BE2C (cell line): ENCODE results near the gene SCGB1C2.

Experiments
- DNase-seq: peaks from one replicate; pipeline ENCODE4 v3.0.0-alpha.2; 2020
- H3K27me3 ChIP-seq: fragments of 250-450 bp; sonication (Bioruptor Pico); 2 replicates; pipeline ENCODE4 v1.5.1; 2020; ENCODE audit warnings: mild to moderate bottlenecking
- H3K36me3 ChIP-seq: fragments of 250-450 bp; sonication (Bioruptor Pico); 2 replicates; pipeline ENCODE4 v1.5.1; 2020; ENCODE audit warnings: mild to moderate bottlenecking
- H3K4me1 ChIP-seq: fragments of 250-450 bp; sonication (Bioruptor Pico); 2 replicates; pipeline ENCODE4 v1.5.1; 2020
- H3K4me3 ChIP-seq: 2 replicates; pipeline ENCODE4 v1.5.1; 2011; ENCODE audit warnings: low read depth, low read length
- H3K9me3 ChIP-seq: fragments of 250-450 bp; sonication (Bioruptor Pico); 2 replicates; pipeline ENCODE4 v1.5.1; 2020
- TF ChIP-seq, protein P1 (sequence below): IDR thresholded peaks from 2 replicates; pipeline ENCODE4 v1.5.1; 2012; ENCODE audit warnings: mild to moderate bottlenecking, low read depth, low read length

SCGB1C2 gene

GRCh38 chr17:170130-170670 is 32.8 kb downstream of the SCGB1C2 start:
- Histone ChIP-seq H3K27me3 (no peaks in the 10 kb centered on the region), H3K4me1 (no peaks in the 10 kb centered on the region), H3K9me3 (no peaks in the 10 kb centered on the region), H3K4me3 (no peak overlapping the region), H3K36me3 (no peaks in the 10 kb centered on the region)
- TF ChIP-seq, protein P1, sequence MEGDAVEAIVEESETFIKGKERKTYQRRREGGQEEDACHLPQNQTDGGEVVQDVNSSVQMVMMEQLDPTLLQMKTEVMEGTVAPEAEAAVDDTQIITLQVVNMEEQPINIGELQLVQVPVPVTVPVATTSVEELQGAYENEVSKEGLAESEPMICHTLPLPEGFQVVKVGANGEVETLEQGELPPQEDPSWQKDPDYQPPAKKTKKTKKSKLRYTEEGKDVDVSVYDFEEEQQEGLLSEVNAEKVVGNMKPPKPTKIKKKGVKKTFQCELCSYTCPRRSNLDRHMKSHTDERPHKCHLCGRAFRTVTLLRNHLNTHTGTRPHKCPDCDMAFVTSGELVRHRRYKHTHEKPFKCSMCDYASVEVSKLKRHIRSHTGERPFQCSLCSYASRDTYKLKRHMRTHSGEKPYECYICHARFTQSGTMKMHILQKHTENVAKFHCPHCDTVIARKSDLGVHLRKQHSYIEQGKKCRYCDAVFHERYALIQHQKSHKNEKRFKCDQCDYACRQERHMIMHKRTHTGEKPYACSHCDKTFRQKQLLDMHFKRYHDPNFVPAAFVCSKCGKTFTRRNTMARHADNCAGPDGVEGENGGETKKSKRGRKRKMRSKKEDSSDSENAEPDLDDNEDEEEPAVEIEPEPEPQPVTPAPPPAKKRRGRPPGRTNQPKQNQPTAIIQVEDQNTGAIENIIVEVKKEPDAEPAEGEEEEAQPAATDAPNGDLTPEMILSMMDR, result no peak
- DNase-seq, result no peak

- no peaks in the 10 kb centered on the region for H3K27me3 ChIP-seq
- H3K4me3 ChIP-seq, result no peak overlapping the region
- TF ChIP-seq, protein P1, result no peak
- DNase-seq, result no peak
- no peaks in the 10 kb centered on the region for H3K4me1 ChIP-seq
- no peaks in the 10 kb centered on the region for H3K36me3 ChIP-seq
- H3K9me3 ChIP-seq, result no peaks in the 10 kb centered on the region
These were observed 34.5 kb downstream of the SCGB1C2 start for GRCh38 chr17:171871-172270.

DNA sequence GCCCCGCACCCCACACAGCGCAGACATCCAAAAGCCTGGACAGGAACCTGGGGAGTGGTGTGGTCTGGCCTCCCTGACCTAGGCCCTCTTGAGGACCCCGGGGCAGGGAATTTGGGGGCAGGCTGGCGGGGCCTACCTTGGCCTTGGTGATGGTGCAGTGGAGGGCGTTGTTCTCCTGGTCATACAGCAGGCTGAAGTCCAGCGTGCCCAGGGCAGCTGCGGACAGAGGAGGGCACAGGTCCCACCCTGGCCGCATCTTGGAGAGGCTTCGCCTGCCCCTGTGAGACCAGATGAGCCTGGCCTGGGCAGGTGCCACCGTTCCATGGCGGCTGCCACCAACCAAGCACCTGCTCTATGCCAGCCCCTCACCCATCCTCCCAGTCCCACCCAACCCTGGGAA is 35.0 kb downstream of the SCGB1C2 start:
- TF ChIP-seq, protein P1, result no peak
- no peaks in the 10 kb centered on the region for H3K4me1 ChIP-seq
- no peaks in the 10 kb centered on the region for H3K36me3 ChIP-seq
- no peak for DNase-seq
- H3K9me3 ChIP-seq, result no peaks in the 10 kb centered on the region
- H3K4me3 ChIP-seq, result no peak overlapping the region
- H3K27me3 ChIP-seq, result no peaks in the 10 kb centered on the region

GRCh38 chr17:173166-173911 is 36.0 kb downstream of the SCGB1C2 start:
- Histone ChIP-seq H3K36me3 (no peaks in the 10 kb centered on the region), H3K9me3 (no peaks in the 10 kb centered on the region), H3K4me3 (no peak overlapping the region), H3K27me3 (no peaks in the 10 kb centered on the region), H3K4me1 (no peaks in the 10 kb centered on the region)
- DNase-seq, result no peak
- TF ChIP-seq, protein P1, result no peak

GRCh38 chr17:177155-177554 is 39.8 kb downstream of the SCGB1C2 start:
- TF ChIP-seq, protein P1, result no peak
- Histone ChIP-seq H3K4me3 (no peak overlapping the region), H3K9me3 (no peaks in the 10 kb centered on the region), H3K4me1 (no peaks in the 10 kb centered on the region), H3K36me3 (no peaks in the 10 kb centered on the region), H3K27me3 (peaks cover 25% of the 10 kb centered on the region)
- no peak for DNase-seq

- Histone ChIP-seq H3K9me3 (no peaks in the 10 kb centered on the region), H3K4me3 (no peak overlapping the region), H3K36me3 (no peaks in the 10 kb centered on the region), H3K27me3 (peaks cover 30% of the 10 kb centered on the region), H3K4me1 (no peaks in the 10 kb centered on the region)
- DNase-seq, result no peak
- TF ChIP-seq, protein P1, result no peak
These were observed 40.4 kb downstream of the SCGB1C2 start for GRCh38 chr17:177762-178161.
